Kidney (tissue), 14 donors: ENCODE results near the gene COL5A3. TPM values are rescaled to one million over a fixed set of nuclear protein-coding genes. Genes with fewer than 3 reads are reported as not detected.

Source experiments
- DNase-seq, 5 donors: peaks; one replicate each; pipeline ENCODE4 v3.0.0-alpha.2; 2013 to 2020
- FAIRE-seq: peaks from 2 replicates; lab custom pipeline; 2012; peaks lifted over from hg19 to GRCh38; lab: Jason Lieb, UNC
- H3K27ac ChIP-seq, 2 donors: one replicate each; pipeline ENCODE4 v1.7.0; 2013; ENCODE audit warnings: low read depth in 2 of 2, low read length in 2 of 2, inconsistent platforms in 1 of 2
- H3K27me3 ChIP-seq: one replicate; pipeline ENCODE4 v1.7.1; 2013; ENCODE audit warnings: low read length, inconsistent platforms; ENCODE audit not compliant: control insufficient read depth, insufficient read depth
- H3K36me3 ChIP-seq, 3 donors: one replicate each; pipeline versions ENCODE4 v1.7.0 to v1.7.1; 2013; ENCODE audit warnings: low read length in 3 of 3, control low read depth in 1 of 3, inconsistent platforms in 1 of 3; ENCODE audit not compliant: insufficient read depth in 3 of 3, control insufficient read depth in 2 of 3
- H3K4me1 ChIP-seq, 3 donors: one replicate each; pipeline versions ENCODE4 v1.7.0 to v1.7.1; 2013; ENCODE audit warnings: low read length in 3 of 3, inconsistent platforms in 1 of 3, low read depth in 1 of 3; ENCODE audit not compliant: control insufficient read depth in 2 of 3, insufficient read depth in 2 of 3
- H3K4me3 ChIP-seq, 3 donors: one replicate each; pipeline versions ENCODE4 v1.7.0 to v1.8.1; 2013; ENCODE audit warnings: low read length in 3 of 3, control low read depth in 1 of 3, inconsistent platforms in 1 of 3
- H3K9ac ChIP-seq, 3 donors: one replicate each; pipeline versions ENCODE4 v1.7.0 to v1.7.1; 2013; ENCODE audit warnings: low read length in 3 of 3, control low read depth in 1 of 3, inconsistent platforms in 1 of 3
- H3K9me3 ChIP-seq, 3 donors: one replicate each; pipeline versions ENCODE4 v1.7.0 to v1.7.1; 2013; ENCODE audit warnings: low read length in 3 of 3, control low read depth in 1 of 3, inconsistent platforms in 1 of 3; ENCODE audit not compliant: control insufficient read depth in 2 of 3, insufficient read depth in 1 of 3
- intact Hi-C: fragments of 100-400 bp; cut with DNase I; formaldehyde crosslinking; loops from one replicate; pipeline ENCODE4 v1.11.1; 2022
- polyA plus RNA-seq: library from polyadenylated mRNA; stranded (reverse); fragments of 350-450 nt; fragmentation: Illumina TruSeq; extraction: RNeasy Lipid Tissue Mini Kit (QIAGEN cat#74804); gene quantifications from one replicate; pipeline ENCODE4 v1.2.3, GENCODE V29; 2014; ENCODE audit warnings: low read depth, low replicate concordance; ENCODE audit not compliant: insufficient read depth
- total RNA-seq: library from RNA; stranded (reverse); fragmentation: NEBNext Ultra II Directional; extraction: Animal tissue kit (Norgen Biotek cat#: 25700); gene quantifications from one replicate; pipeline ENCODE4 v1.2.1, GENCODE V29; 2021
- TF ChIP-seq, protein P1 (sequence below): IDR thresholded peaks from 3 replicates; pipeline ENCODE4 v1.5.1; 2012; ENCODE audit warnings: mild to moderate bottlenecking, moderate library complexity, borderline replicate concordance; ENCODE audit not compliant: insufficient read depth; ENCODE audit errors: extremely low read depth
- donor health status: control.
- donor health status: control.
- donor health status: control.
- donor health status: control.
- donor health status: control.
- donor health status: DM: yes; HTN: yes; CAD: no.
- donor health status: Normal renal cell carcinoma (clear cell type).

Gene COL5A3
- total and polyA plus RNA-seq, 2 donors from 2014 or later: 0.97 to 5.1 TPM

DNA sequence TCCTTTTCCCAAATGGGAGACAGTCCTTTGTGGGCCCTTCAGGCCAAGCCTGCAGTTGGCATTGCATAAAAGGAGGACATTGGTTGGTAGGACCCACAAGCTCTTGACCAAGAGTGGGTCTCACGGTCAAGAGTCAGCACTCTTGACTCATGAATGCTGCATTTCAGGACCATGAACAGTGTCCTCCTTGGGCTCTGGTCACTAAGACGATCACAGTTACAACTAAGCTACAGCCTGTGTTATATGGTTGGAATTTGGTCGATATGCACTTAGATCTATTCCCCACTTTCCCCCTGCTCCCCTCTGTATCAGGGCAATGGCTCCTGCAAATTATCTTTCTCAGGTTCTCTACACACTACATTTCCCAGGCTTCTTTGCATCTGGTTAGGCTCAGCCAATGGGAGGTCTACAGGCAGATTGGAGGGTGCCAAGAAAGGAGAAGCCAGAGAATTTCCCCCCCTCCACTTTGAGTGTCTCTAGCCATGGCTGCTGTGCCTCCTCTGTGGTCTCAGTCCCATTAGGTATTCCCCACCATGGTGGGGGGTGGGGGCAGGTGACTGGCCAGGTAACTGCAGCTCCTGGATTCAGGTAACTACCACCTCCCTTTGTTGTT is 70.9 kb downstream of the COL5A3 start:
- Histone ChIP-seq H3K9me3 (peaks cover 0 to 3% (median 3%) of the 10 kb centered on the region in 3 donors), H3K27ac (no peak overlapping the region), H3K27me3 (no peaks in the 10 kb centered on the region), H3K36me3 (no peaks in the 10 kb centered on the region), H3K4me1 (peaks cover 0 to 2% (median 0%) of the 10 kb centered on the region in 3 donors), H3K4me3 (no peak overlapping the region), H3K9ac (no peak overlapping the region)
- DNase-seq: peak in 2 of 5 donors; percentile 17 to 41
- TF ChIP-seq, protein P1, sequence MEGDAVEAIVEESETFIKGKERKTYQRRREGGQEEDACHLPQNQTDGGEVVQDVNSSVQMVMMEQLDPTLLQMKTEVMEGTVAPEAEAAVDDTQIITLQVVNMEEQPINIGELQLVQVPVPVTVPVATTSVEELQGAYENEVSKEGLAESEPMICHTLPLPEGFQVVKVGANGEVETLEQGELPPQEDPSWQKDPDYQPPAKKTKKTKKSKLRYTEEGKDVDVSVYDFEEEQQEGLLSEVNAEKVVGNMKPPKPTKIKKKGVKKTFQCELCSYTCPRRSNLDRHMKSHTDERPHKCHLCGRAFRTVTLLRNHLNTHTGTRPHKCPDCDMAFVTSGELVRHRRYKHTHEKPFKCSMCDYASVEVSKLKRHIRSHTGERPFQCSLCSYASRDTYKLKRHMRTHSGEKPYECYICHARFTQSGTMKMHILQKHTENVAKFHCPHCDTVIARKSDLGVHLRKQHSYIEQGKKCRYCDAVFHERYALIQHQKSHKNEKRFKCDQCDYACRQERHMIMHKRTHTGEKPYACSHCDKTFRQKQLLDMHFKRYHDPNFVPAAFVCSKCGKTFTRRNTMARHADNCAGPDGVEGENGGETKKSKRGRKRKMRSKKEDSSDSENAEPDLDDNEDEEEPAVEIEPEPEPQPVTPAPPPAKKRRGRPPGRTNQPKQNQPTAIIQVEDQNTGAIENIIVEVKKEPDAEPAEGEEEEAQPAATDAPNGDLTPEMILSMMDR: no peak
- FAIRE-seq: no peak
- intact Hi-C loops: loop anchor here (10.0 kb wide), 1 partner anchor 95 kb away; no protein-coding TSS in a partner anchor

DNA sequence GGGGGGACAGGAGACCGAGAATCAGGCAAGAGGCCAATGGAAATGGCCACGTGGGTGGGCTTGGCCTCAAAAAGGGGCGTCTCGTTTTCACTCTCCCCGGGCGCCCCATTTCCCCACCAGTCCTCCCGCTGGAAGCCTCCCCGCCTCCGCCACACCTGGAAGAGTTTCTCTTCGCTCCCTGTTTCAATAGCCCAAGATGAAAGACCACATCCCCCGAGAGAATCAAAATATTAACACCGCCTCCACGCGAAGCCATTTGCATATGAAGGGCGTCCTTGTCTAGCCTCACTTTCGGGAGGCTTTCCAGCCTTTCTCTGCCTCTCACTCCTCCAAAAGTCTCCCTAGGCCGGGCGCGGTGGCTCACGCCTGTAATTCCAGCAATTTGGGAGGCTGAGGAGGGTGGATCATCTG is 73.3 kb downstream of the COL5A3 start:
- TF ChIP-seq, protein P1: no peak
- H3K27ac ChIP-seq: no peak overlapping the region
- no peaks in the 10 kb centered on the region for H3K36me3 ChIP-seq
- DNase-seq: peak in 1 of 5 donors; percentile 32
- H3K4me1 ChIP-seq: peaks cover 0 to 2% (median 0%) of the 10 kb centered on the region in 3 donors
- intact Hi-C loops: loop anchor here (10.0 kb wide), 1 partner anchor 98 kb away; no protein-coding TSS in a partner anchor
- H3K4me3 ChIP-seq: no peak overlapping the region
- no peak for FAIRE-seq
- H3K27me3 ChIP-seq: no peaks in the 10 kb centered on the region
- peaks cover 0 to 1% (median 0%) of the 10 kb centered on the region in 3 donors for H3K9me3 ChIP-seq
- H3K9ac ChIP-seq: no peak overlapping the region

DNA sequence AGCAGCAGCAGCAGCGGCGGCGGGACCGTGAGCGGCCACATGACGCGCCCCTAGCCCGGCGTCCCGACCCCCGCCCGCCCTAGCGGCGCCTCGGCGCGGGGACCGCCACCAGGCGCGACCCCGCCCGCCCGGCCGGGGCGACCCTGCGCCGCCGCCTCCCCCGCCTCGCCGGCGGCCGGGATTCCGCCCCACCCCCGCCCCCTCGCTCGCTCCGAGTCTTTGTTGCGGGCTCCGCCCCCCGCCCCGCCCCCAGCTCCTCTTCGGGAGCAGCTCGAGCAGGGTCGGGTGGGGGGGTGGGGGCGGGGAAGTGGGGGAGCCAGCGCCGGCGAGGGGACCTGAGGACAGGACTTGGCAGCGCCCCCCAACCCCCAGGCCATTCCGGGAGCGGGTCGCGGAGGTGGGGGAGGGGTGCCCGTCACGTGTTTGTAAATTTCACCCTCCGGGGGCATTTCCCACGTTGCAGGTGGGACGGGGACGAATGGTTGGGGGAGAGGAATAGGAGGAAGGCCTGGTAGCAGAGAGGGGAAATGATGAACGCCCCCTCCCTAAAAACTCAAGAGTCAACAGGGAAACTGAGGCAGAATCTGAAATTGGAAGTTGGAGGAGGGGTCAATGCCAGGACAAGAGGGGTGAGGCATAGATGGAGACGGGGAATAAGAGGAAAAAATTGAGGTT is 73.8 kb downstream of the COL5A3 start, which contains the start of gene OLFM2:
Gene OLFM2, minus strand, starts transcription at position 190 of the 675 bp plus-strand sequence. Its CDS starts 149 bp downstream, at position 41.
- H3K9ac ChIP-seq: no peak within 1 kb of the TSS
- H3K4me3 ChIP-seq: peak within 1 kb of the TSS in 1 of 3 donors; percentile 55

More for the DNA sequence above, 73.8 kb downstream of the COL5A3 start, which contains the start of gene OLFM2:
- FAIRE-seq: no peak
- Histone ChIP-seq H3K9me3 (no peaks in the 10 kb centered on the region), H3K27me3 (no peaks in the 10 kb centered on the region), H3K27ac (no peak within 1 kb of the TSS), H3K4me1 (peaks cover 0 to 2% (median 0%) of the 10 kb centered on the region in 3 donors), H3K36me3 (no peaks in the 10 kb centered on the region)
- intact Hi-C loops: loop anchor here (10.0 kb wide), 1 partner anchor 98 kb away; no protein-coding TSS in a partner anchor
- DNase-seq: peak; percentile 37 to 88 (median 75)
- TF ChIP-seq, protein P1: no peak
